A549 (cell line): ENCODE data around the gene ARID1B. TPM values are rescaled to one million over a fixed set of nuclear protein-coding genes. Genes with fewer than 3 reads are reported as not detected.

Experiments used
- ATAC-seq, 2 experiments: fragments of 200-7000 bp in 1 of 2; fragments of >200 bp in 1 of 2; cut with Nextera tagmentation in 1 of 2; cut with Tn5 transposase in 1 of 2; 3 replicates each; pipeline versions ENCODE4 v1.8.0 to v1.9.1; 2018 to 2020; ENCODE audit warnings: mild to moderate bottlenecking in 1 of 2, moderate library complexity in 1 of 2
- CTCF ChIA-PET: fragments of 300-600 bp; sonication (Branson Sonifier 250); formaldehyde crosslinking; extraction: SDS; loops from one replicate; lab custom pipeline; 2021; ENCODE audit warnings: antibody characterized with exemption, inconsistent platforms; lab: Yijun Ruan, JAX
- POLR2A ChIA-PET: fragments of 350-600 bp; formaldehyde crosslinking; extraction: SDS; loops from one replicate; lab custom pipeline; 2021; ENCODE audit warnings: antibody characterized with exemption, inconsistent platforms; lab: Yijun Ruan, JAX
- DNase-seq, 2 experiments: peaks; one replicate each; pipeline versions ENCODE4 v3.0.0 to v3.0.0-alpha.2; 2011 to 2016; ENCODE audit warnings: low read depth in 1 of 2, low spot score in 1 of 2
- FAIRE-seq: peaks from 2 replicates; lab custom pipeline; 2011; peaks lifted over from hg19 to GRCh38; lab: Jason Lieb, UNC
- H3K27ac ChIP-seq, 2 experiments: fragments of >200 bp; sonication (Bioruptor Twin); formaldehyde crosslinking; 3 replicates each; pipeline ENCODE4 v1.5.1; 2016 to 2017
- H3K4me1 ChIP-seq: fragments of >200 bp; sonication (Bioruptor Twin); formaldehyde crosslinking; 3 replicates; pipeline ENCODE4 v1.6.1; 2016
- H3K4me2 ChIP-seq: fragments of >200 bp; sonication (Bioruptor Twin); formaldehyde crosslinking; 3 replicates; pipeline ENCODE4 v1.6.1; 2016
- H3K4me3 ChIP-seq: fragments of >200 bp; sonication (Bioruptor Twin); formaldehyde crosslinking; 3 replicates; pipeline ENCODE4 v1.5.1; 2016
- H3K9me3 ChIP-seq: fragments of >200 bp; sonication (Bioruptor Twin); formaldehyde crosslinking; 3 replicates; pipeline ENCODE4 v1.6.1; 2016
- BHLHE40 ChIP-seq: IDR thresholded peaks from 2 replicates; pipeline ENCODE4 v1.6.1; 2012; ENCODE audit warnings: low read depth, low read length, inconsistent platforms
- CEBPB ChIP-seq, 2 experiments: fragments of >200 bp in 1 of 2; sonication (Bioruptor Twin) in 1 of 2; formaldehyde crosslinking in 1 of 2; IDR thresholded peaks; 2 replicates each; pipeline ENCODE4 v1.6.1; 2012 to 2016
- CHD4 ChIP-seq: fragments of 200-600 bp; sonication (generic); IDR thresholded peaks from 2 replicates; pipeline ENCODE4 v1.6.1; 2016; ENCODE audit warnings: antibody characterized with exemption, mild to moderate bottlenecking, borderline replicate concordance
- EP300 ChIP-seq, 2 experiments: fragments of >200 bp; sonication (Bioruptor Twin); formaldehyde crosslinking; IDR thresholded peaks; 2 replicates in 1 of 2; 3 replicates in 1 of 2; pipeline ENCODE4 v1.6.1; 2016 to 2017
- HEYL ChIP-seq: fragments of 250-450 bp; sonication (Bioruptor Pico); IDR thresholded peaks from 2 replicates; pipeline ENCODE4 v1.8.0; 2021; ENCODE audit warnings: mild to moderate bottlenecking, moderate library complexity
- HOXA7 ChIP-seq: fragments of 250-450 bp; sonication (Bioruptor Pico); IDR thresholded peaks from 2 replicates; pipeline ENCODE4 v1.5.0; 2020; ENCODE audit warnings: mild to moderate bottlenecking, moderate library complexity
- KDM5A ChIP-seq: fragments of 200-600 bp; sonication (generic); IDR thresholded peaks from 2 replicates; pipeline ENCODE4 v1.6.1; 2016; ENCODE audit warnings: antibody characterized with exemption, mild to moderate bottlenecking
- NFE2L2 ChIP-seq: fragments of 150-350 bp; conservative IDR thresholded peaks from 2 replicates; pipeline ENCODE4 v1.6.1; 2014; ENCODE audit warnings: low read length
- NPAS2 ChIP-seq: fragments of 250-450 bp; sonication (Bioruptor Pico); IDR thresholded peaks from 2 replicates; pipeline ENCODE4 v1.8.0; 2022; ENCODE audit warnings: mild to moderate bottlenecking, moderate library complexity, borderline replicate concordance
- NR3C1 ChIP-seq: fragments of >200 bp; sonication (Bioruptor Twin); formaldehyde crosslinking; IDR thresholded peaks from 3 replicates; pipeline ENCODE4 v1.6.1; 2017
- PHF8 ChIP-seq: fragments of 200-600 bp; sonication (generic); IDR thresholded peaks from 2 replicates; pipeline ENCODE4 v1.6.1; 2016; ENCODE audit warnings: low read depth, mild to moderate bottlenecking, antibody characterized with exemption, moderate library complexity, borderline replicate concordance
- POLR2AphosphoS2 ChIP-seq: conservative IDR thresholded peaks from 2 replicates; pipeline ENCODE4 v1.6.1; 2012; ENCODE audit warnings: low read length, improper control_type of control experiment, inconsistent platforms
- RCOR1 ChIP-seq: fragments of 150-350 bp; IDR thresholded peaks from 2 replicates; pipeline ENCODE4 v1.6.1; 2014; ENCODE audit warnings: antibody characterized with exemption, low read length, low read depth
- RNF2 ChIP-seq: fragments of 200-600 bp; sonication (generic); IDR thresholded peaks from 2 replicates; pipeline ENCODE4 v1.6.1; 2016; ENCODE audit warnings: low read depth, mild to moderate bottlenecking, antibody characterized with exemption, moderate library complexity, borderline replicate concordance
- SMC3 ChIP-seq: fragments of >200 bp; sonication (Bioruptor Twin); formaldehyde crosslinking; IDR thresholded peaks from 3 replicates; pipeline ENCODE4 v1.6.1; 2018; ENCODE audit warnings: inconsistent platforms
- ZNF302 ChIP-seq: fragments of 250-450 bp; sonication (Bioruptor Pico); IDR thresholded peaks from 2 replicates; pipeline ENCODE4 v1.9.0; 2021; ENCODE audit warnings: inconsistent platforms, mild to moderate bottlenecking, moderate library complexity
- WGBS: methylation state at CpG from one replicate; pipeline ENCODE4 v1.1.6; 2017; ENCODE audit errors: missing lambda C conversion rate; 5-methylcytosine and 5-hydroxymethylcytosine counted together
- polyA plus RNA-seq, 4 experiments: library from polyadenylated mRNA; depleted of rRNA in 3 of 4; stranded (reverse); fragments of >200 nt; fragmentation: RNase III in 1 of 4; extraction: RNeasy Plus Mini Kit Qiagen cat#74134 plus additional on column Dnase treatment in 1 of 4; gene quantifications; 2 replicates in 3 of 4; 3 replicates in 1 of 4; pipeline ENCODE4 v1.2.3, GENCODE V29; 2011 to 2017
- TF ChIP-seq, protein P1 (sequence below): IDR thresholded peaks from 2 replicates; pipeline ENCODE4 v1.6.1; 2012; ENCODE audit warnings: low read depth, borderline replicate concordance
- TF ChIP-seq, protein P2 (sequence below): fragments of 450-650 bp; IDR thresholded peaks from 2 replicates; pipeline ENCODE4 v1.6.1; 2014; ENCODE audit warnings: antibody characterized with exemption
- TF ChIP-seq, protein P3 (sequence below): fragments of 200-600 bp; sonication (generic); IDR thresholded peaks from 2 replicates; pipeline ENCODE4 v1.6.1; 2016; ENCODE audit warnings: antibody characterized with exemption, mild to moderate bottlenecking, moderate library complexity
- TF ChIP-seq, protein P4 (sequence below): fragments of >200 bp; sonication (Bioruptor Twin); formaldehyde crosslinking; IDR thresholded peaks from 3 replicates; pipeline ENCODE4 v1.6.1; 2016
- TF ChIP-seq, protein P5 (sequence below): fragments of 150-350 bp; IDR thresholded peaks from 2 replicates; pipeline ENCODE4 v1.6.1; 2014; ENCODE audit warnings: low read depth, mild to moderate bottlenecking, low read length

Gene ARID1B
- polyA plus RNA-seq, 2 of the 4 experiments (the other 2 are of a cell fraction) = 13.5 to 16.3 TPM

DNA sequence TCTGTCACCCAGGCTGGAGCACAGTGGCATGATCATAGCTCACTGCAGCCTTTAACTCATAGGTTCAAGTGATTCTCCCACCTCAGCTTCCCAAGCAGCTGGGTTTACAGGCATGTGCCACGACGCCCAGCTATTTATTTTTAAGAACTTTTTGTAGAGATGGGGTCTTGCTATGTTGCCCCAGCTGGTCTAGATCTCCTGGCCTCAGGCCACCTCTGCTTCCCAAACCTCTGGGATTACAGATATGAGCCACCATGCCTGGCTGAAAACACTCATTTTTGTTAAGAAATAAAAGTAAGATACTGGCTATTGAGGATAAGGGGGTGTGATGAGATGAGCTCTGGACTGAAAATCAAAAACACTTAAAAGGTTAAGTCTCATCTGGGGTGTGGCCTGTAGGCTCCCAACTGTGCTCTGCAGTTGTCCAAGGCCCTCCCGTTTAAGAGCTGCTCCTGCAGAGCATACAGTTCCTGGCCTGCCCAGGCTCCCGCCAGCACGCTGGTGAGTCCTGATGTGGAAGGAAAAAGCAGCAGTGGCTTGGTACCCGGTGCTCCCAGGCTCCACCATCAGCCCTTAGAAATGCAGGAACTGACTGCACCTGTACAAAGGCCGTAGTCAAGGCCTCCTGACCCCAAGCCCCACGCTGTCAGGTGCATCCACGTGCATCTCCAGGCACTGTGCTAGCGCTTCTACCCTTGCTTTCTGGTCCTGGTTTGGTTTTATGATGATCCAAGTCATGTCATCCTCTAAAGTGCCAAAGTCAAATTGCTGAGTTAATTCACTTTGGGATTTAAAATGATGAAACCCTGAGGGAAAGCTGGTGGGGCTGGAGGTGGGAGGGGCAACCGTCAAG is 434.7 kb downstream of the ARID1B start:
- FAIRE-seq = no peak
- ChIA-PET POLR2A (no interaction called here), CTCF (interaction anchor here (1.5 kb wide), 1 partner anchor 70 kb away, joined by 3 read pairs; no protein-coding TSS in a partner anchor)
- TF ChIP-seq NR3C1 (no peak), HEYL (CRISPR knock-in tag) (no peak), PHF8 (no peak), EP300 (IDR thresholded peaks at IDR 0.05) (no peak), KDM5A (no peak), RCOR1 (no peak), CEBPB (IDR thresholded peaks at IDR 0.05) (no peak), SMC3 (no peak), RNF2 (no peak), BHLHE40 (no peak), NFE2L2 (no peak), NPAS2 (no peak), ZNF302 (CRISPR knock-in tag) (no peak), POLR2AphosphoS2 (no peak)
- TF ChIP-seq, protein P1, sequence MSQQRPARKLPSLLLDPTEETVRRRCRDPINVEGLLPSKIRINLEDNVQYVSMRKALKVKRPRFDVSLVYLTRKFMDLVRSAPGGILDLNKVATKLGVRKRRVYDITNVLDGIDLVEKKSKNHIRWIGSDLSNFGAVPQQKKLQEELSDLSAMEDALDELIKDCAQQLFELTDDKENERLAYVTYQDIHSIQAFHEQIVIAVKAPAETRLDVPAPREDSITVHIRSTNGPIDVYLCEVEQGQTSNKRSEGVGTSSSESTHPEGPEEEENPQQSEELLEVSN = no peak
- TF ChIP-seq, protein P2, sequence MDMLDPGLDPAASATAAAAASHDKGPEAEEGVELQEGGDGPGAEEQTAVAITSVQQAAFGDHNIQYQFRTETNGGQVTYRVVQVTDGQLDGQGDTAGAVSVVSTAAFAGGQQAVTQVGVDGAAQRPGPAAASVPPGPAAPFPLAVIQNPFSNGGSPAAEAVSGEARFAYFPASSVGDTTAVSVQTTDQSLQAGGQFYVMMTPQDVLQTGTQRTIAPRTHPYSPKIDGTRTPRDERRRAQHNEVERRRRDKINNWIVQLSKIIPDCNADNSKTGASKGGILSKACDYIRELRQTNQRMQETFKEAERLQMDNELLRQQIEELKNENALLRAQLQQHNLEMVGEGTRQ = no peak
- 79% methylated on average over 11 of the region's 11 CpGs for WGBS
- Histone ChIP-seq H3K4me3 (no peak overlapping the region), H3K4me2 (no peak overlapping the region), H3K27ac (no peak overlapping the region), H3K4me1 (no peaks in the 10 kb centered on the region), H3K9me3 (no peaks in the 10 kb centered on the region)
- peak in 1 of 2 experiments; percentile 25; a peak in 1 of 6 replicates for ATAC-seq
- no peak for DNase-seq

DNA sequence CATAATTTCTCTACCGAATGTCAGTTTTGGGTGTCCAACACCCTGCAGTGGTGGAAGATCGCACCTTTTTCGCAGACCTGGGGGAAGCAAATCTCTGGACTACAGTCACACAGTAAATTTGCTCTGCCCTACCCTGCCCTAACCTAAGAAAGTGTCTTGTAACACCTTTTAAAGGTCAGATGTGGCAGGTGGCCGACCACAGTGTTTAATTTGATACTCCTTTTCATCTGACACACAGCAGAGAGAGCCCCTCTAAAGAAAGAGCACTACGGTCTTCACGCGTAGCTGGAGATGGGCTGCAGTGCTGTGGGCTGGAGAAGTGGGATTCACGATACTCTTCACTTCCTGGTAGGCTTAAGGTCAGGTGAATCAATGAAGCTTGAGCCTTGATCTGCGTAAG is 436.2 kb downstream of the ARID1B start:
- no peak overlapping the region for H3K4me3 ChIP-seq
- 93% methylated on average over 9 of the region's 9 CpGs for whole genome bisulfite sequencing
- no peaks in the 10 kb centered on the region for H3K4me1 ChIP-seq
- DNase-seq (no peak), ATAC-seq (no peak), FAIRE-seq (no peak)
- no peak overlapping the region for H3K27ac ChIP-seq
- TF ChIP-seq, protein P3, sequence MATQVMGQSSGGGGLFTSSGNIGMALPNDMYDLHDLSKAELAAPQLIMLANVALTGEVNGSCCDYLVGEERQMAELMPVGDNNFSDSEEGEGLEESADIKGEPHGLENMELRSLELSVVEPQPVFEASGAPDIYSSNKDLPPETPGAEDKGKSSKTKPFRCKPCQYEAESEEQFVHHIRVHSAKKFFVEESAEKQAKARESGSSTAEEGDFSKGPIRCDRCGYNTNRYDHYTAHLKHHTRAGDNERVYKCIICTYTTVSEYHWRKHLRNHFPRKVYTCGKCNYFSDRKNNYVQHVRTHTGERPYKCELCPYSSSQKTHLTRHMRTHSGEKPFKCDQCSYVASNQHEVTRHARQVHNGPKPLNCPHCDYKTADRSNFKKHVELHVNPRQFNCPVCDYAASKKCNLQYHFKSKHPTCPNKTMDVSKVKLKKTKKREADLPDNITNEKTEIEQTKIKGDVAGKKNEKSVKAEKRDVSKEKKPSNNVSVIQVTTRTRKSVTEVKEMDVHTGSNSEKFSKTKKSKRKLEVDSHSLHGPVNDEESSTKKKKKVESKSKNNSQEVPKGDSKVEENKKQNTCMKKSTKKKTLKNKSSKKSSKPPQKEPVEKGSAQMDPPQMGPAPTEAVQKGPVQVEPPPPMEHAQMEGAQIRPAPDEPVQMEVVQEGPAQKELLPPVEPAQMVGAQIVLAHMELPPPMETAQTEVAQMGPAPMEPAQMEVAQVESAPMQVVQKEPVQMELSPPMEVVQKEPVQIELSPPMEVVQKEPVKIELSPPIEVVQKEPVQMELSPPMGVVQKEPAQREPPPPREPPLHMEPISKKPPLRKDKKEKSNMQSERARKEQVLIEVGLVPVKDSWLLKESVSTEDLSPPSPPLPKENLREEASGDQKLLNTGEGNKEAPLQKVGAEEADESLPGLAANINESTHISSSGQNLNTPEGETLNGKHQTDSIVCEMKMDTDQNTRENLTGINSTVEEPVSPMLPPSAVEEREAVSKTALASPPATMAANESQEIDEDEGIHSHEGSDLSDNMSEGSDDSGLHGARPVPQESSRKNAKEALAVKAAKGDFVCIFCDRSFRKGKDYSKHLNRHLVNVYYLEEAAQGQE = no peak
- TF ChIP-seq, protein P1 = no peak
- TF ChIP-seq POLR2AphosphoS2 (no peak), PHF8 (no peak), HOXA7 (CRISPR knock-in tag) (no peak), CHD4 (no peak), KDM5A (no peak), CEBPB (IDR thresholded peaks at IDR 0.05) (no peak)
- TF ChIP-seq, protein P4, sequence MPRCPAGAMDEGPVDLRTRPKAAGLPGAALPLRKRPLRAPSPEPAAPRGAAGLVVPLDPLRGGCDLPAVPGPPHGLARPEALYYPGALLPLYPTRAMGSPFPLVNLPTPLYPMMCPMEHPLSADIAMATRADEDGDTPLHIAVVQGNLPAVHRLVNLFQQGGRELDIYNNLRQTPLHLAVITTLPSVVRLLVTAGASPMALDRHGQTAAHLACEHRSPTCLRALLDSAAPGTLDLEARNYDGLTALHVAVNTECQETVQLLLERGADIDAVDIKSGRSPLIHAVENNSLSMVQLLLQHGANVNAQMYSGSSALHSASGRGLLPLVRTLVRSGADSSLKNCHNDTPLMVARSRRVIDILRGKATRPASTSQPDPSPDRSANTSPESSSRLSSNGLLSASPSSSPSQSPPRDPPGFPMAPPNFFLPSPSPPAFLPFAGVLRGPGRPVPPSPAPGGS = no peak
- TF ChIP-seq, protein P5, sequence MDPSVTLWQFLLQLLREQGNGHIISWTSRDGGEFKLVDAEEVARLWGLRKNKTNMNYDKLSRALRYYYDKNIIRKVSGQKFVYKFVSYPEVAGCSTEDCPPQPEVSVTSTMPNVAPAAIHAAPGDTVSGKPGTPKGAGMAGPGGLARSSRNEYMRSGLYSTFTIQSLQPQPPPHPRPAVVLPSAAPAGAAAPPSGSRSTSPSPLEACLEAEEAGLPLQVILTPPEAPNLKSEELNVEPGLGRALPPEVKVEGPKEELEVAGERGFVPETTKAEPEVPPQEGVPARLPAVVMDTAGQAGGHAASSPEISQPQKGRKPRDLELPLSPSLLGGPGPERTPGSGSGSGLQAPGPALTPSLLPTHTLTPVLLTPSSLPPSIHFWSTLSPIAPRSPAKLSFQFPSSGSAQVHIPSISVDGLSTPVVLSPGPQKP = no peak
- POLR2A ChIA-PET = no interaction called here
- CTCF ChIA-PET = no interaction called here
- no peak overlapping the region for H3K4me2 ChIP-seq
- no peaks in the 10 kb centered on the region for H3K9me3 ChIP-seq
